Spleen (tissue), 7 donors: ENCODE measurements around the gene CDC7.

Experiments
- CTCF ChIP-seq, 11 experiments: fragments of 200-600 bp in 7 of 11; fragments of 450-650 bp in 4 of 11; sonication (generic) in 4 of 11; IDR thresholded peaks in 8 of 11; conservative IDR thresholded peaks in 3 of 11; 1 replicate in 7 of 11; 2 replicates in 4 of 11; pipeline versions ENCODE4 v1.4.0 to v1.8.0; 2016 to 2021; ENCODE audit warnings: antibody characterized with exemption in 11 of 11, inconsistent platforms in 4 of 11, mild to moderate bottlenecking in 1 of 11
- POLR2A ChIP-seq, 3 donors: fragments of 450-650 bp; IDR thresholded peaks; one replicate each; pipeline ENCODE4 v1.5.1; 2017; ENCODE audit warnings: antibody characterized with exemption in 3 of 3, mild to moderate bottlenecking in 1 of 3
- POLR2AphosphoS5 ChIP-seq, 3 donors: sonication (generic); formaldehyde crosslinking; IDR thresholded peaks; one replicate each; pipeline ENCODE4 v1.5.1; 2017; ENCODE audit warnings: antibody characterized with exemption in 3 of 3
- donor health status: DM: no; HTN: no; CAD: no; lungs with moderate emphysema.
- donor health status: DM: no; HTN: no; CAD: no.
- donor health status: DM: no; HTN: no; CAD: no.

DNA sequence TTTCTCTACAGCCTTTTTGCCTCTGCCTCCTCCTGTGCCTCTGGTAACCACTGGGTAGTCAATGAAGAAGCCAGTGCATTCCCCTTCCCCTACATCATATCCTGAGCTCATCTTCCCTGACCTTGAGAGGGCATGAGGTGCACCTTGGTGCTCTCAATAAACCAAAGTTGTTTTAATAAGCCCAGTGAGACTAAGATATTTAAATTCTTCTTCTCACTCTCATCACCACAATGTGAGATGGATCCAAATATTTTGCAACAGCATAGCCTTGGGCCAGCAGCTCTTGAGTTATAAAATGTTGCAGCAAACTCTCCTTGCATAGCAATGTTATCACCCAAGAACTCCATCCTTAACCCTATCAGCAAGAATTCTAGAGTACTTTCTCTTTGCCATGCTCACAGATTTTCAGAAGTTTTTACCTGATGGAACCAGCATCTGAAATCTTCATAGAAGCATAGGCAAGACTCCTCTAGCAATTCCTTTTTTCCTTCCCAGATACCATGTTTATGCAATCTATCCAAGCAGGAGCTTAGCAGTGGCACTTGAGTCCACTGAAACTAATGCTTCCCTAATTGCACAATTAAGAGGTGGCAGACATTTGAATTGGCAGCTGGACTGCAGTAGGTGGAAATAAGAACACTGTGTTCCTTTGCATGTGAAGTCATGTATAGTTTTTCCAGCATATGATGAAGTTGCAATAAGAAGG, 36.8 kb downstream of the CDC7 start:
- no peak for TF ChIP-seq CTCF (IDR thresholded peaks at IDR 0.05 in 8 of 11, conservative IDR thresholded peaks at IDR 0.05 in 3 of 11)
- TF ChIP-seq POLR2A (IDR thresholded peaks at IDR 0.05), result no peak
- TF ChIP-seq POLR2AphosphoS5 (IDR thresholded peaks at IDR 0.05), result no peak
